Measurements from ENCODE around the gene SYNGR3. TPM values are rescaled to one million over a fixed set of nuclear protein-coding genes. Genes with fewer than 3 reads are reported as not detected.
A peak's percentile ranks its signal among the peaks of the same experiment; 100 is the strongest.

SYNGR3 gene
- total RNA-seq, 1 experiment from 2014 or later = 11.9 TPM

GRCh38 chr16:2027024-2028010 is 37.5 kb downstream of the SYNGR3 start:
- H3K4me1 ChIP-seq (ENCODE audit: insufficient read depth, low read length) = no peaks in the 10 kb centered on the region; the same call in 1 of the 2 replicates
- H3K9me3 ChIP-seq (ENCODE audit: control insufficient read depth, low read depth, low read length) = no peaks in the 10 kb centered on the region
- H3K27ac Mint-ChIP-seq = no peak overlapping the region
- no peak overlapping the region for H3K56ac ChIP-seq (ENCODE audit: insufficient read length, low read depth, low read length)
- peak overlapping the region; percentile 52 for H3K4me2 ChIP-seq (ENCODE audit: insufficient read depth, insufficient read length, low read length)
- TF ChIP-seq, protein P1, sequence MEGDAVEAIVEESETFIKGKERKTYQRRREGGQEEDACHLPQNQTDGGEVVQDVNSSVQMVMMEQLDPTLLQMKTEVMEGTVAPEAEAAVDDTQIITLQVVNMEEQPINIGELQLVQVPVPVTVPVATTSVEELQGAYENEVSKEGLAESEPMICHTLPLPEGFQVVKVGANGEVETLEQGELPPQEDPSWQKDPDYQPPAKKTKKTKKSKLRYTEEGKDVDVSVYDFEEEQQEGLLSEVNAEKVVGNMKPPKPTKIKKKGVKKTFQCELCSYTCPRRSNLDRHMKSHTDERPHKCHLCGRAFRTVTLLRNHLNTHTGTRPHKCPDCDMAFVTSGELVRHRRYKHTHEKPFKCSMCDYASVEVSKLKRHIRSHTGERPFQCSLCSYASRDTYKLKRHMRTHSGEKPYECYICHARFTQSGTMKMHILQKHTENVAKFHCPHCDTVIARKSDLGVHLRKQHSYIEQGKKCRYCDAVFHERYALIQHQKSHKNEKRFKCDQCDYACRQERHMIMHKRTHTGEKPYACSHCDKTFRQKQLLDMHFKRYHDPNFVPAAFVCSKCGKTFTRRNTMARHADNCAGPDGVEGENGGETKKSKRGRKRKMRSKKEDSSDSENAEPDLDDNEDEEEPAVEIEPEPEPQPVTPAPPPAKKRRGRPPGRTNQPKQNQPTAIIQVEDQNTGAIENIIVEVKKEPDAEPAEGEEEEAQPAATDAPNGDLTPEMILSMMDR (conservative IDR thresholded peaks at IDR 0.05) = no peak
- no peak overlapping the region for H2BK120ac ChIP-seq (ENCODE audit: low read depth, low read length, poor library complexity, severe bottlenecking)
- no peak overlapping the region for H3K4ac ChIP-seq (ENCODE audit: low read depth, low read length)
- no peaks in the 10 kb centered on the region for H3K36me3 Mint-ChIP-seq (ENCODE audit: insufficient read depth in 1 of 3, low read depth in 3 of 3)
- H3K79me2 ChIP-seq (ENCODE audit: insufficient read depth, low read length) = no peaks in the 10 kb centered on the region
- no peak overlapping the region for H3K23ac ChIP-seq (ENCODE audit: insufficient read length, low read depth, low read length)
- H3K9me3 Mint-ChIP-seq = peaks cover 0 to 3% of the 10 kb centered on the region in 2 experiments; a peak in 2 of 5 replicates
- no peak overlapping the region for H2BK5ac ChIP-seq (ENCODE audit: insufficient read length, low read length)
- DNase-seq = no peak
- peaks cover 14 to 16% of the 10 kb centered on the region in 2 experiments for H3K4me1 Mint-ChIP-seq
- H4K20me1 ChIP-seq (ENCODE audit: control insufficient read depth, insufficient read depth, insufficient read length) = no peaks in the 10 kb centered on the region
- H3K14ac ChIP-seq (ENCODE audit: insufficient read depth, low read length) = no peak overlapping the region
- peaks cover 7% of the 10 kb centered on the region; the same call in 1 of the 2 replicates for H3K27me3 ChIP-seq (ENCODE audit: insufficient read depth, low read length)
- no peak overlapping the region for H2BK20ac ChIP-seq (ENCODE audit: low read depth, low read length, poor library complexity, severe bottlenecking)
- H4K8ac ChIP-seq (replicated peaks; ENCODE audit: insufficient read length, low read depth, low read length) = no peak overlapping the region
- H3K9ac ChIP-seq (ENCODE audit: extremely low read depth, insufficient read length, low read length) = no peak overlapping the region
- peaks cover 39% of the 10 kb centered on the region for H3K27me3 Mint-ChIP-seq (ENCODE audit: low read depth)
- no peak overlapping the region for H4K5ac ChIP-seq (ENCODE audit: insufficient read length, low read depth, low read length)
- H3T11ph ChIP-seq (ENCODE audit: low read length) = no peak overlapping the region
- whole genome bisulfite sequencing (ENCODE audit: extremely low coverage, insufficient read length, low lambda C conversion rate) = no CpG with 5 or more reads among the region's 76 CpGs
- no peak overlapping the region for H3K27ac ChIP-seq (ENCODE audit: insufficient read length, low read depth, low read length)
- no peak overlapping the region for H2AK5ac ChIP-seq (ENCODE audit: insufficient read length, low read length)
- no peak overlapping the region for H3K18ac ChIP-seq (ENCODE audit: insufficient read length, low read depth, low read length)
- no peak overlapping the region for H4K91ac ChIP-seq (ENCODE audit: insufficient read length, low read depth, low read length)
- no peaks in the 10 kb centered on the region for H3K79me1 ChIP-seq (ENCODE audit: insufficient read depth, low read depth, low read length, poor library complexity, severe bottlenecking)
- H2BK12ac ChIP-seq (ENCODE audit: insufficient read length, low read depth, low read length) = no peak overlapping the region
- no peak overlapping the region for H2BK15ac ChIP-seq (ENCODE audit: low read depth, low read length)
- peaks cover 7% of the 10 kb centered on the region for H3K23me2 ChIP-seq (ENCODE audit: insufficient read length, low read depth, low read length, poor library complexity, severe bottlenecking)
- H3K4me3 Mint-ChIP-seq = peak overlapping the region; percentile 71 to 84
- no peak overlapping the region for H2AFZ ChIP-seq (ENCODE audit: low read length)
